ENCODE results near the gene REPIN1.

Gene REPIN1

GRCh38 chr7:150368096-150368883 lies at the start of gene REPIN1:
REPIN1 (plus strand) TSS chr7:150368822; CDS start chr7:150369712, 890 bp downstream.
- peak; percentile 88 for DNase-seq (ENCODE audit: low spot score)

GRCh38 chr7:150321788-150322113 lies 46.9 kb upstream of the REPIN1 start:
- no peak for DNase-seq (ENCODE audit: low spot score)

- DNase-seq (ENCODE audit: low spot score): no peak
Observed at GRCh38 chr7:150322114-150322832, 46.3 kb upstream of the REPIN1 start.

- DNase-seq (ENCODE audit: low spot score): peak; percentile 84
Observed at GRCh38 chr7:150322833-150323681, 45.6 kb upstream of the REPIN1 start, which contains the start of the genes ACTR3C and LRRC61. ACTR3C (minus strand) TSS chr7:150323545; CDS start chr7:150295296, 28,249 bp downstream. LRRC61 (plus strand) TSS chr7:150323355; CDS start chr7:150336862, 13,507 bp downstream.

- no peak for DNase-seq (ENCODE audit: low spot score)
Observed at GRCh38 chr7:150323682-150324372, 44.8 kb upstream of the REPIN1 start.

- DNase-seq (ENCODE audit: low spot score): no peak
Observed at GRCh38 chr7:150324373-150324961, 44.2 kb upstream of the REPIN1 start.

GRCh38 chr7:150325110-150325611 lies 43.5 kb upstream of the REPIN1 start:
- no peak for DNase-seq (ENCODE audit: low spot score)

GRCh38 chr7:150325901-150326300 lies 42.7 kb upstream of the REPIN1 start:
- no peak for DNase-seq (ENCODE audit: low spot score)

GRCh38 chr7:150326657-150327268 lies 41.9 kb upstream of the REPIN1 start:
- DNase-seq (ENCODE audit: low spot score): no peak

- DNase-seq (ENCODE audit: low spot score): no peak
Observed at GRCh38 chr7:150327308-150327707, 41.3 kb upstream of the REPIN1 start.

GRCh38 chr7:150329331-150330120 lies 39.1 kb upstream of the REPIN1 start:
- DNase-seq (ENCODE audit: low spot score): peak; percentile 76

GRCh38 chr7:150330211-150330885 lies 38.3 kb upstream of the REPIN1 start:
- no peak for DNase-seq (ENCODE audit: low spot score)

GRCh38 chr7:150332852-150333635 lies 35.6 kb upstream of the REPIN1 start:
- DNase-seq (ENCODE audit: low spot score): no peak

- no peak for DNase-seq (ENCODE audit: low spot score)
Observed at GRCh38 chr7:150333659-150334058, 35.0 kb upstream of the REPIN1 start.

- no peak for DNase-seq (ENCODE audit: low spot score)
Observed at GRCh38 chr7:150334108-150334507, 34.5 kb upstream of the REPIN1 start.

GRCh38 chr7:150335108-150335773 lies 33.4 kb upstream of the REPIN1 start:
- DNase-seq (ENCODE audit: low spot score): peak; percentile 67

GRCh38 chr7:150335774-150336112 lies 32.9 kb upstream of the REPIN1 start:
- DNase-seq (ENCODE audit: low spot score): no peak

GRCh38 chr7:150336746-150337145 lies 31.9 kb upstream of the REPIN1 start:
- no peak for DNase-seq (ENCODE audit: low spot score)

All from iPS-NIHi11 (cell line).